ENCODE results near the gene GPR146. TPM values are rescaled to one million over a fixed set of nuclear protein-coding genes. Genes with fewer than 3 reads are reported as not detected.
"Not testable (repeated sequence)": the region's sequence is repeated elsewhere in the genome, so short reads cannot be mapped to it uniquely, and the experiment has no call there.

GPR146 gene
- total RNA-seq, 1 donor from 2014 or later: 5.6 TPM

GRCh38 chr7:1032536-1033181 lies 11.7 kb upstream of the GPR146 start:
- no peak for DNase-seq (ENCODE audit: low spot score)
- H3K4me3 Mint-ChIP-seq (ENCODE audit: low read depth): no peak overlapping the region
- H3K36me3 Mint-ChIP-seq (ENCODE audit: low read depth): no peaks in the 10 kb centered on the region
- intact Hi-C loops (cut with micrococcal nuclease): no loop called here
- no peak overlapping the region for H3K27ac Mint-ChIP-seq
- no peaks in the 10 kb centered on the region for H3K27me3 Mint-ChIP-seq (ENCODE audit: low read depth)
- H3K4me1 Mint-ChIP-seq (ENCODE audit: low read depth): peaks cover 27% of the 10 kb centered on the region
- no peaks in the 10 kb centered on the region for H3K9me3 Mint-ChIP-seq

GRCh38 chr7:1033546-1034145 lies 10.7 kb upstream of the GPR146 start:
- no peak for DNase-seq (ENCODE audit: low spot score)
- Mint-ChIP-seq H3K4me1 (ENCODE audit: low read depth) (peaks cover 26% of the 10 kb centered on the region), H3K9me3 (no peaks in the 10 kb centered on the region), H3K27me3 (ENCODE audit: low read depth) (no peaks in the 10 kb centered on the region), H3K27ac (no peak overlapping the region), H3K36me3 (ENCODE audit: low read depth) (no peaks in the 10 kb centered on the region), H3K4me3 (ENCODE audit: low read depth) (no peak overlapping the region)
- intact Hi-C loops (cut with micrococcal nuclease): no loop called here

GRCh38 chr7:1034769-1035168 lies 9.6 kb upstream of the GPR146 start:
- H3K9me3 Mint-ChIP-seq; intact Hi-C loops (cut with micrococcal nuclease); H3K4me3 Mint-ChIP-seq (ENCODE audit: low read depth); H3K27me3 Mint-ChIP-seq (ENCODE audit: low read depth); H3K27ac Mint-ChIP-seq; H3K36me3 Mint-ChIP-seq (ENCODE audit: low read depth); DNase-seq (ENCODE audit: low spot score): not testable (repeated sequence)
- H3K4me1 Mint-ChIP-seq (ENCODE audit: low read depth): peaks cover 19% of the 10 kb centered on the region

GRCh38 chr7:1036164-1036928 lies 8.0 kb upstream of the GPR146 start:
- intact Hi-C loops (cut with micrococcal nuclease); H3K9me3 Mint-ChIP-seq; H3K4me3 Mint-ChIP-seq (ENCODE audit: low read depth); H3K27ac Mint-ChIP-seq; H3K27me3 Mint-ChIP-seq (ENCODE audit: low read depth); H3K36me3 Mint-ChIP-seq (ENCODE audit: low read depth); DNase-seq (ENCODE audit: low spot score): not testable (repeated sequence)
- H3K4me1 Mint-ChIP-seq (ENCODE audit: low read depth): peaks cover 13% of the 10 kb centered on the region

- H3K27ac Mint-ChIP-seq: not testable (repeated sequence)
- peaks cover 17% of the 10 kb centered on the region for H3K4me1 Mint-ChIP-seq (ENCODE audit: low read depth)
These were observed 4.1 kb upstream of the GPR146 start for GRCh38 chr7:1040233-1040632.

GRCh38 chr7:1040790-1041189 lies 3.6 kb upstream of the GPR146 start:
- H3K9me3 Mint-ChIP-seq: no peaks in the 10 kb centered on the region
- H3K27ac Mint-ChIP-seq: no peak overlapping the region
- intact Hi-C loops (cut with micrococcal nuclease): loop anchor here (10.0 kb wide), 1 partner anchor 126 kb away; no protein-coding TSS in a partner anchor
- H3K4me1 Mint-ChIP-seq (ENCODE audit: low read depth): peaks cover 22% of the 10 kb centered on the region
- no peak overlapping the region for H3K4me3 Mint-ChIP-seq (ENCODE audit: low read depth)
- no peaks in the 10 kb centered on the region for H3K36me3 Mint-ChIP-seq (ENCODE audit: low read depth)
- no peaks in the 10 kb centered on the region for H3K27me3 Mint-ChIP-seq (ENCODE audit: low read depth)
- no peak for DNase-seq (ENCODE audit: low spot score)

More at GRCh38 chr7:1040233-1040632, 4.1 kb upstream of the GPR146 start:
- H3K4me3 Mint-ChIP-seq (ENCODE audit: low read depth); H3K9me3 Mint-ChIP-seq; H3K27me3 Mint-ChIP-seq (ENCODE audit: low read depth); H3K36me3 Mint-ChIP-seq (ENCODE audit: low read depth); DNase-seq (ENCODE audit: low spot score): not testable (repeated sequence)
- intact Hi-C loops (cut with micrococcal nuclease): loop anchor here (10.0 kb wide), 1 partner anchor 125 kb away; no protein-coding TSS in a partner anchor

GRCh38 chr7:1041551-1042491 lies 2.5 kb upstream of the GPR146 start:
- Mint-ChIP-seq H3K27me3 (ENCODE audit: low read depth) (no peaks in the 10 kb centered on the region), H3K36me3 (ENCODE audit: low read depth) (no peaks in the 10 kb centered on the region), H3K27ac (no peak overlapping the region), H3K9me3 (no peaks in the 10 kb centered on the region), H3K4me3 (ENCODE audit: low read depth) (no peak overlapping the region), H3K4me1 (ENCODE audit: low read depth) (peaks cover 33% of the 10 kb centered on the region)
- DNase-seq (ENCODE audit: low spot score): no peak
- intact Hi-C loops (cut with micrococcal nuclease): loop anchor here (10.0 kb wide), 1 partner anchor 127 kb away; no protein-coding TSS in a partner anchor

GRCh38 chr7:1042492-1042833 lies 1.9 kb upstream of the GPR146 start:
- Mint-ChIP-seq H3K9me3 (no peaks in the 10 kb centered on the region), H3K27ac (no peak overlapping the region), H3K4me1 (ENCODE audit: low read depth) (peaks cover 39% of the 10 kb centered on the region), H3K36me3 (ENCODE audit: low read depth) (no peaks in the 10 kb centered on the region), H3K27me3 (ENCODE audit: low read depth) (no peaks in the 10 kb centered on the region), H3K4me3 (ENCODE audit: low read depth) (no peak overlapping the region)
- intact Hi-C loops (cut with micrococcal nuclease): loop anchor here (10.0 kb wide), 1 partner anchor 128 kb away; no protein-coding TSS in a partner anchor
- no peak for DNase-seq (ENCODE audit: low spot score)

GRCh38 chr7:1043552-1044188 lies 676 bp upstream of the GPR146 start:
- DNase-seq (ENCODE audit: low spot score): no peak
- Mint-ChIP-seq H3K36me3 (ENCODE audit: low read depth) (no peaks in the 10 kb centered on the region), H3K27me3 (ENCODE audit: low read depth) (no peaks in the 10 kb centered on the region), H3K4me3 (ENCODE audit: low read depth) (peak overlapping the region; percentile 68), H3K9me3 (no peaks in the 10 kb centered on the region), H3K4me1 (ENCODE audit: low read depth) (peaks cover 51% of the 10 kb centered on the region), H3K27ac (peak overlapping the region; percentile 65)
- intact Hi-C loops (cut with micrococcal nuclease): loop anchor here (2.0 to 10.0 kb wide), 2 partner anchors 21 to 129 kb away; no protein-coding TSS in a partner anchor

- peaks cover 62% of the 10 kb centered on the region for H3K4me1 Mint-ChIP-seq (ENCODE audit: low read depth)
- H3K36me3 Mint-ChIP-seq (ENCODE audit: low read depth): no peaks in the 10 kb centered on the region
- DNase-seq (ENCODE audit: low spot score): no peak
- intact Hi-C loops (cut with micrococcal nuclease): loop anchor here (2.0 to 10.0 kb wide), 3 partner anchors 19 to 131 kb away; partner anchors contain the start of gene COX19
- peak overlapping the region; percentile 58 for H3K27ac Mint-ChIP-seq
- H3K9me3 Mint-ChIP-seq: no peaks in the 10 kb centered on the region
- no peaks in the 10 kb centered on the region for H3K27me3 Mint-ChIP-seq (ENCODE audit: low read depth)
- peak overlapping the region; percentile 88 for H3K4me3 Mint-ChIP-seq (ENCODE audit: low read depth)
These were observed 1.0 kb downstream of the GPR146 start for GRCh38 chr7:1045069-1046063.

Measured in activated T-helper 2 cell treated with anti-CD3 and anti-CD28 coated beads, Interferon-gamma antibody, Interleukin-2, Interleukin-4, amounts not matched to agents 10 μg/mL and 5 μg/mL and 100 μg/mL, durations not matched to agents 14 hours and 24 hours and 36 hours (primary cell).